Measurements from ENCODE around the gene VWDE. TPM values are rescaled to one million over a fixed set of nuclear protein-coding genes. Genes with fewer than 3 reads are reported as not detected.

Gene VWDE
- total and polyA plus RNA-seq, 2 donors (not counting 3 experiments of a cell fraction or from before 2014, with no cell fraction given) = 0.11 to 0.17 TPM

- Histone ChIP-seq H4K20me1 (replicated peaks; ENCODE audit: control insufficient read depth, extremely low read depth, insufficient read depth, low read length) (no peaks in the 10 kb centered on the region), H3K9me1 (replicated peaks; ENCODE audit: control insufficient read depth, extremely low read depth, insufficient read depth, low read length) (no peaks in the 10 kb centered on the region), H3K4me3 (replicated peaks in 1 of 3; ENCODE audit: insufficient read depth in 1 of 3, low read depth in 1 of 3, low read length in 3 of 3) (no peak overlapping the region), H3K4me1 (ENCODE audit: control insufficient read depth, extremely low read depth, insufficient read depth, low read length) (no peaks in the 10 kb centered on the region), H3K27me3 (ENCODE audit: control insufficient read depth in 2 of 2, insufficient read depth in 2 of 2, low read length in 2 of 2) (no peaks in the 10 kb centered on the region), H3K9me3 (replicated peaks; ENCODE audit: control insufficient read depth, insufficient read depth, low read length) (no peaks in the 10 kb centered on the region), H3K4me2 (ENCODE audit: insufficient read depth, low read length) (no peak overlapping the region), H3K79me2 (ENCODE audit: control insufficient read depth, insufficient read depth, low read length) (no peaks in the 10 kb centered on the region), H2AFZ (ENCODE audit: low read depth, low read length) (no peak overlapping the region), H3K27ac (ENCODE audit: insufficient read depth, low read depth, low read length) (no peak overlapping the region), H3K36me3 (ENCODE audit: control insufficient read depth in 2 of 2, extremely low read depth in 1 of 2, insufficient read depth in 2 of 2, low read length in 2 of 2) (no peaks in the 10 kb centered on the region), H3K9ac (replicated peaks; ENCODE audit: extremely low read depth, insufficient read depth, low read length) (no peak overlapping the region)
- dilution Hi-C loops (cut with MboI; ENCODE audit: extremely low pct_ligation_motif_present, low sequenced_read_pairs) = no loop called here
- FAIRE-seq = no peak
- ChIA-PET CTCF (no interaction called here), POLR2A (no interaction called here)
- BruUV-seq (replicated peaks) = no TSS peak
- TF ChIP-seq POLR2A (IDR thresholded peaks at IDR 0.05; ENCODE audit: low read depth, low read length) (no peak), MAX (IDR thresholded peaks at IDR 0.05; ENCODE audit: insufficient read depth, insufficient read length) (no peak), POLR2AphosphoS5 (IDR thresholded peaks at IDR 0.05; ENCODE audit: insufficient read depth, low read depth, low read length) (no peak), CTCF (IDR thresholded peaks at IDR 0.05; ENCODE audit: extremely low read depth in 1 of 2, insufficient read depth in 1 of 2, low read depth in 1 of 2, low read length in 2 of 2) (no peak), MYC (IDR thresholded peaks at IDR 0.05; ENCODE audit: low read depth, low read length) (no peak), GATA2 (IDR thresholded peaks at IDR 0.05; ENCODE audit: insufficient read depth, insufficient read length, low read depth, low read length) (no peak), JUN (IDR thresholded peaks at IDR 0.05; ENCODE audit: borderline replicate concordance, insufficient read depth, insufficient read length, low read depth) (no peak), FOS (IDR thresholded peaks at IDR 0.05; ENCODE audit: borderline replicate concordance, insufficient read depth, low read length) (no peak), EZH2 (IDR thresholded peaks at IDR 0.05; ENCODE audit: borderline replicate concordance, low read depth, low read length, severe bottlenecking) (no peak)
- DNase-seq (ENCODE audit: low read depth, low spot score) = no peak
- intact Hi-C loops (cut with micrococcal nuclease) = no loop called here
Observed at GRCh38 chr7:12327922-12328321, 75.7 kb downstream of the VWDE start.
